Islet precursor cell (in vitro differentiated cells): ENCODE data around the gene AGBL2.

ENCODE experiments used
- DNase-seq: peaks from one replicate; pipeline ENCODE4 v3.0.0-alpha.2; 2018

Gene AGBL2

DNA sequence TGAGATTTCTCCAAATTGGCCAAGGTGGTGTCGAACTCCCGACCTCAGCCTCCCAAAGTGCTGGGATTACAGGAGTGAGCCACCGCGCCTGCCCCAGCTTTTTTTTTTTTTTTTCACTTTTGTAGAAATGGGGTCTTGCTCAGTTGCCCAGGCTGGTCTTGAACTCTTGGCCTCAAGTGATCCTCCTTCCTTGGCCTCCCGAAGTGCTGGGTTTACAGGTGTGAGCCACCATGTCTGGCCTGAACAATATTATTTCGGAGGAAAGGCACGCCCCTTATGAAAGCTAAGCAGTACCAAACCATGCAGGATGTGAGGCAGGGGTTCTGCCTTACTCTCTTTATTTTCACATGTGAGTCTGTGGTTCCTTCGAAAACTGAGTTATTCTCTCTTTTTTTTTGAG, 88.9 kb downstream of the AGBL2 start:
- DNase-seq: no peak

DNA sequence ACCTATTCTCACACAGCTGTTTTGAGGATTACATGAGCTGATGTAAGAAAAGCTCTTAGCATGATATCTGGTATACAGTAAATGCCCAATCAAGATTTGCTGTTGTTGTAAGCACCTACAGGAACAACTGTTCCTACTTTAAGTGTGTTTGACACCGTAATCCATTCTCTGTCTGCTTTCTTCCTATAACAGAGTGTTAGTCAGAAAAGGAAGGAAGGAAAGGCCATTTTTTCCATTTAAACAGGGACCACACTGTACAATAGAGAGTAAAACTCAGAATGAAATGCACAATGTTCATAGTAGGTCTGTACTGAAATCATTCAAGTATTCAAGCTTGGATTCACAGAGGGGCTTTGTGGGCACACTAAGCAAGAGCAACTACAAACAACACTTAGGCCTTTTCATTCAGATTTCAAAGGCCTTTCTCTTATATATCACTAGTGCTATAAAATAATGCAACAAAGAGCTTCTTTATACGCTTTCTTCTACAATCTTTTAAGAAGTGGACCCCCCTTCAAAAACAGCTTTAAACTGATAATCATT, 94.3 kb downstream of the AGBL2 start:
- no peak for DNase-seq

DNA sequence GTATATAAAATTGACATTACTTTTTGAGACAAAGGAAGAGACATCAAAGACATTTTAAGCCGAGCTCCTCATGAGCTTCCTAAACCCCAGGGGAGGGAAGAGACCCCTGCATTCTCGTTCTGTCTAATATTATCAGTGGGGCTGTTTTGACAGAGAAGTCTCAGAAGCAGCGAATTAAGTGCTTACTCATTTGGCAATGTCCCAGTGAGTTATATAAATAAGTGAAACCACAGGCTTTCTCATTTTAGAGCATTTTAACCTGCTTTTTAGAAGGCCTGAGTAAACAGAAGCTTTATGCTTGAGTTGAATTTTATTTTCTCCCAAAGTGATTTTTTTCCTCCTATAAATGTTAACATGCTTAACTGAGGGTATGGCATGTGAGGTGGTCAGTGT, 97.8 kb downstream of the AGBL2 start:
- DNase-seq: no peak

DNA sequence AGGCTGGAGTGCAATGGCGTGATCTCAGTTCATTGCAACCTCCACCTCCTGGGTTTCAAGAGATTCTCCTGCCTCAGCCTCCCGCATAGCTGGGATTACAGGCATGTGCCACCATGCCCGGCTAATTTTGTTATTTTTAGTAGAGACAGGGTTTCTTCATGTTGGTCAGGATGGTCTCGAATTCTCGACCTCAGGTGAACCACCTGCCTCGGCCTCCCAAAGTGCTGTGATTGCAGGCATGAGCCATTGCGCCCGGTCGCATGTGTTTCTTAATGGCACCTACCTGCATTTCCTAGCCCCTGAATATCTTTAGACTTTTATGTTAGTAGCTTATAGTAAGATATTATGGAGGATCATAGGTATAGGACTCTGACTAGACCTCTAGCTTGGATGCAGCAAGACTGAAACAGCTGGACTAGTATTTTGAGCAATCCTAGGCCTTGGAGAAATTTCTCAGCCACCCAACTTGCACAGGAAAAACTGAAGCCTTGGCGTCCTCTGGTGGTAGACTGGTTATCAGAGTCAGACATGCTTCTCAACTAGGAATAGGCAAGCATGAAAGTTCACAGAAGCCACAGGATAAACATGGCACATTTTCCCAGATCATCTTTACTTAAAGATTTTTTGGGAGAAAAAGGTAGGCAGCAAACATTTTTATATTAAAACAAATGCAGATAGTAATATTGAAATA, 98.3 kb downstream of the AGBL2 start:
- peak; percentile 73 for DNase-seq

DNA sequence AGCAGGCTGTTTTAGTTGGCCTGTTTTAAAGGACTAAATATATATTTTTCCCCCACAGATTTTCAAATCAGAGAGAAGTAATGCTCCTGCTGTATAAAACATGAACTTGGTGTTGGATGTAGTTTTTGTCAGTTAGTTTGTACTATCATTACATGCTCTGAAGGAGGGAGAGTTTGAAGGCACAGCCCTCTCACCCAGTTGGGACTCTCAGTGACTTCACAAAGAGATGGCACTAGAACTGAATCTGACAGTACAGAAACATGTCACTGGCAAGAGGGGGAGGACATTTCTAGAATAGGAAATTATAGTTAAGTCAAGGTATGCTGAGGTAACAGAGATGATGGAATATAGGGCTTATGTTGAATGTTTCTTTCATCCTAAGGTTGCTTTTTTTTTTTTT, 99.9 kb downstream of the AGBL2 start:
- DNase-seq: no peak

DNA sequence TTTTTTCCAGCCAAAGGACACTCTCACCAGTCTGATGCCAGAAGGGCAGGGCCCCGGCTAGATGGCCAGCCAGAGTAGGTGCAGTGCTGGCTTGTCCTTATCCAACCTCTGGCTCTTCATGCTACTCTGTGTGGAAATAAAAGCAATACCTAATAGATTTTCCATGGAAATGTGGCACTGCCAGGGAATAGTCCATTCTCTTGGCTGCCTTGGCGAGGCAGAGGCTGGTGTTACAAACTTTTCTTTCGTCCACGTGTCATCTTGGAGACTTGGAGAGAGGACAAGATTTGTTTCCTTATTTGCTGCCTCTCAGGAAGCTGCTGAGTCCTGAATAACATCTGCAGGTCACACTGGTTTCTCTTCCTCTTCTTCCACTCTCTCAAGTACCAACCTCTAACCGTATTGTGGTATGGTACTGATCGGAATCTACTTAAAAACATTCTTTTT, 103.8 kb downstream of the AGBL2 start:
- DNase-seq: no peak

DNA sequence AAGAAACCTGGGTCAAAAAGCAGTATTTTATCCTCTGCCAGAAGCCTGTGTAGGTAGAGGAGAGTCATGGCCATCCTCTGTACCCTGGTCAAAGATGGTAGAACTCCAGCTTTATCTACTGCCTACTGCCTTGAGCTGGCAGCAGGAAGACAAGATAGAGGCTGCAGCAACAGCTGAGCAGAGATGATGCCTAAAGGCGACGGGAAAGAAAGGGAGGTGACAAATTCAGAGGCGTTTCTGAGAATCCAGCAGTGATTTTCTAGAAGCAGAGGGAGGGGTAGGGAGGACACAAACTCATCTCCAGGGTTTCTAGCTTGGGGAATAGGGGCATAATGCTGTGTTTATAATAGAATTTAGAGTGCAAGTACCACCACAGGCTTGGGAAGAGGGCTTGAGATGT, 105.5 kb downstream of the AGBL2 start:
- no peak for DNase-seq
